RKO (cell line): ENCODE data around the gene PEX11G.
A peak's percentile ranks its signal among the peaks of the same experiment; 100 is the strongest.
"Not testable (repeated sequence)": the region's sequence is repeated elsewhere in the genome, so short reads cannot be mapped to it uniquely, and the experiment has no call there.

Experiments used
- DNase-seq: peaks from one replicate; pipeline ENCODE4 v3.0.0-alpha.2; 2016; ENCODE audit warnings: low spot score

Gene PEX11G

DNA sequence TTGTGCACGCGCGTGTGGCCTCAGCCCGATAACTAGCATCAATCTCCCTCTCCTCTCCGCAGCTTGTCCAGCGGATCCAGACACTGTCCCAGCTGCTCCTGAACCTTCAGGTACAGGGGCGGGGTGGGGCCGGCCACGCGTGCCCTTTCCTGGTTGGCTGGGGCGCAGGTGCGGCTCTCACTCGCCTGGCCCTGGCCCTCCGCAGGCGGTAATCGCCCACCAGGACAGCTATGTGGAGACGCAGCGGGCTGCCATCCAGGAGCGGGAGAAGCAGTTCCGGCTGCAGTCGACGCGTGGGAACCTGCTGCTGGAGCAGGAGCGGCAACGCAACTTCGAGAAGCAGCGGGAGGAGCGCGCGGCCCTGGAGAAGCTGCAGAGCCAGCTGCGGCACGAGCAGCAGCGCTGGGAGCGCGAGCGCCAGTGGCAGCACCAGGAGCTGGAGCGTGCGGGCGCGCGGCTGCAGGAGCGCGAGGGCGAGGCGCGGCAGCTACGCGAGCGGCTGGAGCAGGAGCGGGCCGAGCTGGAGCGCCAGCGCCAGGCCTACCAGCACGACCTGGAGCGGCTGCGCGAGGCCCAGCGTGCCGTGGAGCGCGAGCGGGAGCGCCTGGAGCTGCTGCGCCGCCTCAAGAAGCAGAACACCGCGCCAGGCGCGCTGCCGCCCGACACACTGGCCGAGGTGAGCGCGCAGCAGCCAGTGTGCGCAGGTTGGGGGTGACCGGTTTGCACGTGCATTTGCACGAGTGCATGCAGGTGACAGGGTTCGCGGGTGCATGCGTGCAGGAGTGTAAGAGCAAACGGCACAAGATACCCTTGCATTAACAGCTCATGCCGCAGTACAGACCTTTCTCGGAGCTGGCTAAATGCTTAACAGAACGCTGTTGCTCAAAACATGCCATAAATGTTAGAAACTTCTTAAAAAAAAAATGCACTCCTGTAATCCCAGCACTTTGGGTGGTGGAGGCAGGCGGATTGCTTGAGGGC, 21.5 kb downstream of the PEX11G start:
- no peak for DNase-seq

DNA sequence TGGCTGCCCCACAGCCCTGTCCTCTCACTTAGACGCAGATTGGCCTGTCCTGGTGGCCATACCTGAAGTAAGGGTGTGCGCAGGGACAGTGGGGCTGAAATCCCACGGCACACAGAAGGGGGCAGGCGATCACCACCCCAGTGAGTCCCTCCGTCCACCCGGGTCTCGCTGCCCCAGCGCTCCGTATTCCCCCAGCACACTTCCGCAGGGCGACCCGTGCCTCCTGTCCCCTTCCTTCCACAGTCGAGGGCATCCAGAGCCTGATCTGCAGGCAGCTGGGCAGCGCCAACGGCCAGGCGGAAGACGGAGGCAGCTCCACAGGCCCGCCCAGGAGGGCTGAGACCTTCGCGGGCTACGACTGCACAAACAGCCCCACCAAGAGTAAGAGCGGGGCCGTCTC, 25.3 kb downstream of the PEX11G start:
- DNase-seq, result no peak

DNA sequence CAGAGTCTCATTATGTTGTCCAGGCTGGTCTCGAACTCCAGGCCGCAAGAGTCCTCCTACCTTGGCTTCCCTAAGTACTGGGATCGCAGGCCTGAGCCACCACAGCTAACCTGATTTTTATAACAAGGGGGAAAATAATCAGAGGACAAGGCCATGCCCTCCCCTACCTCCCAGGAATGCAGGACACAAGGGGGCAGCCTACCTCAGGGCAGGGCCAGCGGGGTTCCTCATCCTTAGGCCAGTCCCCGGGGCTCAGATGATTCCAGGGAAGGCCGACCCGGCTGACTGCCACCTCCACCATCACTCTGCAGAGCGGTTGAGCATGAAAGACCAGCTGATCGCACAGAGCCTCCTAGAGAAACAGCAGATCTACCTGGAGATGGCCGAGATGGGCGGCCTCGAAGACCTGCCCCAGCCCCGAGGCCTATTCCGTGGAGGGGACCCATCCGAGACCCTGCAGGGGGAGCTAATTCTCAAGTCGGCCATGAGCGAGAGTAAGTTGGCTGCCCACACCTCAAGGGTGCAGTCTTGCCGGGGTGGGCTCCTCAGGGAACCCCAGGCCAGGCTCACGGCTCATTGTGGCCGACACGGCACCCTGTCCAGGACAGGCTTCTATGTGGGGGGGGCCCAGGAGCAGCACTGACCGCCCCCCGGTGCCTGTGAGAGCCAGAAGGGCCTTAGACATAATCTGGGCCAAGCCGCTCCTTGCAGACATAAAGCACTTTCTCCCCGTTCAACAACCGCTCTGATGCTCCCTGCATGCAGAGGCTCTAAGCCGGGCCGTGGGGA, 26.8 kb downstream of the PEX11G start:
- DNase-seq, result no peak

DNA sequence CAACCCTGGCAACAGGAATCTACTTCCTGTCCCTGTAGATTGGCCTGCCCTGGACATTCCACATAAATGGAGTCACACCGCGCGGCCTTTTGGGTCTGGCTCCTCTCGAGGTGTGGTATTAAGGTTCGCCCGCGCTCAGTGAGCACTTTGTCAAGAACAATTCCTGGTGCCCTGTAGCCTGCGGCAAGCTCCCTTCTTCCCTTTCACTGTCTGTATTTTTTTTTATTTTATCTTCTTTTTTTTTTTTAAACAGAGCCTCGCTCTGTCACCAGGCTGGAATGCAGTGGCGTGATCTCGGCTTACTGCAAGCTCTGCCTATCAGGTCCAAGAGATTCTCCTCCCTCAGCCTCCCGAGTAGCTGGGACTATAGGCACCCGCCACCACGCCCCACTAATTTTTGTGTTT, 28.3 kb downstream of the PEX11G start:
- no peak for DNase-seq

DNA sequence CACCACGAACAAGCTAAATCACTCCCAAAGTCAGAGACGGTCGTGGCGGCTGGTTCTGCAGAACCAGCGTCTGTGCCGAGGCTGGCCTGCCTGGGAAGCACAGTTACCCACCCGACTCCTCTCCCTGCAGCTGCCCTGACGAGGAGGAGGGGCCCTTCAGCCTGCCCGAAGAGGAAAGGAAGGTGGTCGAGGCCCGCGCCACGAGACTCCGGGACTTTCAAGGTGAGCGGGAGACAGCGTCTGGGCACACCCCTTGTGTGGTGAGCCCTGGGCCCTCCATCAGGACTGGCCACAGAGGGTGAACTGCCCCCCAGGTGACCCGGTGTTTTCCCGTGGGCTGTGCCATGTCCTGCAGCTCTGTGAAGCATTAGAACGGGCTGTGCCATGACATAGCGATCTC, 29.1 kb downstream of the PEX11G start:
- no peak for DNase-seq

DNA sequence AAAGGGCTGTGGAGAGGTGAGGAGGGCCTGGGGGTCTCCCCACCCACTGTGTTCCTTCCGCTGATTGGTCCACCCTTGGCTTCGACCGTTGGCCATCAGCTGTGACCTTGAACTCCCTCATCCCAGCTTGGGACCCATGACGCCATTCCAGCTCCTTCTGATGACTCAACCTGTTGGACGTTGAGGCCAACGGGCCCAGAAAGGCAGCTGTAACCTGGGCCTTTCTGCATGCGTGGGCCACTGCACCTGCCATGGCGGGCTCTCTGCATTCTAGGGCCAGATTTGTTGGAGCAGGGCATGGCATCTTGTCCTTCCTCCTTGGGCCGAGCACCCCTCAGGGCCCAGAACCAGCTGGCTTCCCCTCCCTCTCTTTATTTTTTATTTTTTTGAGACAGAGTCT, 30.2 kb downstream of the PEX11G start:
- DNase-seq, result no peak

DNA sequence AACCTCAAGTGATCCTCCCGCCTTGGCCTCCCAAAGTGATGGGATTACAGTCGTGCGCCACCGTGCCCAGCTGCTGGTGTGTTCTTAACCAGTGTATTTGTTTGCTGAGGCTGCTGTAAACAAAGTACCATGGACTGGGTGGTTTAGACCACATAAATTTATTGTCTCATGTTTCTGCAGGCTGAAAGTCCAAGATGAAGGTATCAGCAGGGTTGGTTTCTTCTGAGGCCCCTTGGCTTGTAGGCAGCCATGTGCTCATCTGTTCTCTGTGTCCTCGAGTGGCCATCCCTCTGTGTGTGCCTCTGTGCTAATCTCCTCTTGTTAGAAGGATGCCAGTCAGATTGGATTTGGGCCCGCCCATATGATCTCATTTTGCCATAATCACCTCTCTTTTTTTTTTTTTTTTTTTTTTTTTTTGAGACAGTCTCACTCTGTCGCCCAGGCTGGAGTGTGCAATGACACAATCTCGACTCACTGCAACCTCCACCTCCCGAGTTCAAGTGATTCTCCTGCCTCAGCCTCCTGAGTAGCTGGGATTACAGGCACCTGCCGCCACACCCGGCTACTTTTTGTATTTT, 31.8 kb downstream of the PEX11G start:
- peak; percentile 74 for DNase-seq

DNA sequence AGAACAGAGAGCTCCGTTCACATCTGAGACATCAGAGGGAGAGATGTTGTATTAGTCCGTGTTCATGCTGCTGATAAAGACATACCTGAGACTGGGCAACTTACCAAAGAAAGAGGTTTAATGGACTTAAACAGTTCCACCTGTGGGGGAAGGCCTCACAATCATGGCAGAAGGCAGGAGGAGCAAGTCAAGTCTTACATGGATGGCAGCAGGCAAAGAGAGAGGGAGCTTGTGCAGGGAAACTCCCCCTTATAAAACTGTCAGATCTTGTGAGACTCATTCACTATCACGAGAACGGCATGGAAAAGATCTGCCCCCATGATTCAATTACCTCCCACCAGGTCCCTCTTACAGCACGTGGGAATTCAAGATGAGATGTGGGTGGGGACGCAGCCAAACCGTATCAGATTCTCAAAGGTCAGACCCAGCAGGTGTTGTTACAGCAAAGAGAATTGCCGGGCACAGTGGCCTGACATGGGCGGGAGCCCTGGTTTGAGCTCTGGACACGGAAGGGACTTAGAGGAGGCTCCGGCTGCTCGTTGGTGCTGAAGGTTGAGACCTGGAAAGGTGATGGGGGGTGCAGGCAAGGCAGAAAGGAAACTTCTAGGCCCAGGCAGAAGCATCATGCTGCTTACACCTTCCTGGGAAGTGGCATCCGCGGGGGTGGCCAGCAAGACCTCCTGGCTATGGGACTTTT, 33.1 kb downstream of the PEX11G start:
- no peak for DNase-seq

DNA sequence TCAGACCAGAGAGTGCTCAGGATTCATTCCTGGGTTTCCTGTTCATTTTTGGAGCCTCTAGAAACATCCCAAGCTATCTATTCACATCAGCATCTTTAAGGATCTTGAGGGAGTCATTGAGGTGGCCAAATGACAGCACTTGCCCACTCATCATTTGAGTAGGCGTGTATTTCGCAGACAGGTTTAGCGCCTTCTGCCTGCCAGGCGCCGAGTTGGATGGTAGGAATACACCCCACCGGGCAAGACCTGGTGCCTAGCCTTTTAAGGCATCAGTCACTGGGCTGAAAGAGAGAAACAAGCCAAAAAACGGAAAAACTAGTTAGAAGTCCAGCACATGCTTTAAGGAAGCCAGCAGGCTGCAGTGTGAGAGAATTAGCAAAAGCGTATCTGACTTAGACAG, 33.8 kb downstream of the PEX11G start:
- DNase-seq, result no peak

DNA sequence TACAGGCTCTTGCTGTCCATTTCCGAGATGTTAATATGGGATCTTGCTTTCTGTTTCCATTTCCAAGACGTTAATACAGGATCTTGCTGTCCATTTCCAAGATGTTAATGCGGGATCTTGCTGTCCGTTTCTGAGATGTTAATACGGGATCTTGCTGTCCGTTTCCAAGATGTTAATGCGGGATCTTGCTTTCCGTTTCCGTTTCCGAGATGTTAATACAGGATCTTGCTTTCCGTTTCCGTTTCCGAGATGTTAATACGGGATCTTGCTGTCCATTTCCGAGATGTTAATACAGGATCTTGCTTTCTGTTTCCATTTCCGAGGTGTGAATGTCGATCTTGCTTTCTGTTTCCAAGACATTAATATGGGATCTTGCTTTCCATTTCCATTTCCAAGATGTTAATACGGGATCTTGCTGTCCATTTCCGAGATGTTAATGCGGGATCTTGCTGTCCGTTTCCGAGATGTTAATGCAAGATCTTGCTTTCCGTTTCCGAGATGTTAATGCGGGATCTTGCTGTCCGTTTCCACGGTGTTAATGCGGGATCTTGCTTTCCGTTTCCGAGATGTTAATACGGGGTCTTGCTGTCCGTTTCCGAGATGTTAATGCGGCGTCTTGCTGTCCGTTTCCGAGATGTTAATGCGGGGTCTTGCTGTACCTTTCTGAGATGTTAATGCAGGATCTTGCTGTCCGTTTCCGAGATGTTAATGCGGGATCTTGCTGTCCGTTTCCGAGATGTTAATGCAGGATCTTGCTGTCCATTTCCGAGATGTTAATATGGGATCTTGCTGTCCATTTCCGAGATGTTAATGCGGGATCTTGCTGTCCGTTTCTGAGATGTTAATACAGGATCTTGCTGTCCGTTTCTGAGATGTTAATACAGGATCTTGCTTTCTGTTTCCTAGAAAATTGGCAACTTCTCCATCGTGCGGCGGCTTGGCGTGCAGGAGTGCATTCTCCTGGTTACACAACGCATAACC, 38.3 kb downstream of the PEX11G start:
- DNase-seq, result peak; percentile 32

DNA sequence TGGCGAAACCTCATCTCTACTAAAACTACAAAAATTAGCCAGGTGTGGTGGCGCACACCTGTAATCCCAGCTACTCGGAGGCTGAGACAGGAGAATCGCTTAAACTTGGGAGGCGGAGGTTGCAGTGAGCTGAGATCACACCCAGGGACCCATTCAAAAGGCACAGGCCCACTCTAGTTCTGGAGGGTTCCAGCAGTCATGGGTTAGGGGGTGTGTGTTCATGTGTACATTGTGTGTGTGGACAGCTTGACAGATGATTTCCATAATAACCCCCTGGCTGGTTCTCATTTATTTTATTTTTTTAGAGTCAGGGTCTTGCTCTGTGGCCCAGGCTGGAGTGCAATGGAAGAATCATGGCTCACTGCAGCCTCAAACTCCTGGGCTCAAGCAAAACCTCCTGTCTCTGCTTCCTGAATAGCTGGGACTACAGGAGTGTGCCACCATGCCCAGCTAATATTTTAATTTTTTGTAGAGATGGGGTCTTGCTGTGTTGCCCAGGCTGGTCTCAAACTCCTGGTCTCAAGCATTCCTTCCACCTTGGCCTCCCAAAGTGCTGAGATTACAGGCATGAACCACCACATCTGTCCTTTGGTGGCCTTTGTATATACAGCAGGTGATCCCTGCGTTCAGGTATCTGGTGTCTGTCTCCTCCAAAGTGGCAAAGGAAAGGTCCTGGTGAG, 39.3 kb downstream of the PEX11G start:
- not testable (repeated sequence) for DNase-seq

DNA sequence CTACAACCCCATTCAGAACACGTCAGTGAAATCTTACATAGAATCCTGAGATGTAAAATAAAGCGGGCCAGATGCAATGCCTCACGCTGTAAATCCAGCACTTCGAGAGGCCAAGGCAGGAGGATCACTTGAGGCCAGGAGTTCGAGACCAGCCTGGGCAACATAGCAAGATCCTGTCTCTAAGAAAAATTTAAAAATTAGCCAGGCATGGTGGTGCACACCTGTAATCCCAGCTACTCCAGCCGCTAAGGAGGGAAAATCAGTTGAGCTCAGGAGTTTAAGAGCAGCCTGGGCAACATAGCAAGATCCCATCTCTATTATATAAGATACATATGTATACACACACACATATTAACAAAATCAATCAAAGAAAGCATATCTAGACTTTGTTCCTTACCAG, 41.2 kb downstream of the PEX11G start:
- DNase-seq, result no peak

DNA sequence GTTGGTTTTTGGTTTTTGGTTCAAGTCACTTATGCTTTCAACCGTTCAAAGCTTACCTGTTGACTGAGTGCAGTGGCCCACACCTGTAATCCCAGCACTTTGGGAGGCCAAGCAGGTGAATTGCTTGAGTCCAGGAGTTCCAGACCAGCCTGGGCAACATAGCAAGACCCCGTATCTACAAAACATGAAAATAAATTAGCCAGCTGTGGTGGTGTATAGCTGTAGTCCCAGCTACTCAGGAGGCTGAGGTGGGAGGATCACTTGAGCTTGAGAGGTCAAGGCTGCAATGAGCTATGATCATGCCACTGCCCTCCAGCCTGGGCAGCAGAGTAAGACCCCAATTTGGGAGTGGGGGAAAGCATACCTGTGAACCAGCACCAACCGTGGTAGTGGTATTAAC, 43.7 kb downstream of the PEX11G start:
- no peak for DNase-seq

DNA sequence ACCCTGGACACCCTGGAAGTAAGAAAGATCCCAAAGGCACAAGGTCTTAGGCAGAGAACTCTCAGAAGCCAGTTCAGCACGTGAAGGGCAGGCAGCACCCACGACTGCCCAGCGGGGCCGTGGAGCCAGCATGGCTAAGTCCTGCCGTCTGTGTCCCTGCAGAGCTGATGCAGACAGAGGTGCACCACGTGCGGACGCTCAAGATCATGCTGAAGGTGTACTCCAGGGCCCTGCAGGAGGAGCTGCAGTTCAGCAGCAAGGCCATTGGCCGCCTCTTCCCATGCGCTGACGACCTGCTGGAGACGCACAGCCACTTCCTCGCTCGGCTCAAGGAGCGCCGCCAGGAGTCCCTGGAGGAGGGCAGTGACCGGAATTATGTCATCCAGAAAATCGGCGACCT, 44.8 kb downstream of the PEX11G start:
- no peak for DNase-seq

DNA sequence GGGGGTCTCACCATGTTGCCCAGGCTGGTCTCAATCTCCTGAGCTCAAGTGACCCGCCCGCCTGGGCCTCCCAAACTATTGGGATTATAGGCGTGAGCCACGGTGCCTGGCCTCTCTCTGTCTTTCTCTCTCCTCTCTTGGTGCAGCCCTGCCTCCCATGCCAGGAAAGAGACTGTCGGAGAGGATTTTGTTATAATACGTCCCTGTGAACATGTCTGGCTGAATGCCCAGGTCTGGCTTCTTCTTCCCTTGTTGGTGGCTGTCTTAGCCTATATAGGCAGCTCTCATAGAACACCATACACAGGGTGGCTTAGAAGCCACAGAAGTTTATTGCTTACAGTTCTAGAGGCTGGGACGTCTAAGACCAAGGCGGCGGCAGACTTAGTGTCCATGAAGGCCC, 46.4 kb downstream of the PEX11G start:
- no peak for DNase-seq

DNA sequence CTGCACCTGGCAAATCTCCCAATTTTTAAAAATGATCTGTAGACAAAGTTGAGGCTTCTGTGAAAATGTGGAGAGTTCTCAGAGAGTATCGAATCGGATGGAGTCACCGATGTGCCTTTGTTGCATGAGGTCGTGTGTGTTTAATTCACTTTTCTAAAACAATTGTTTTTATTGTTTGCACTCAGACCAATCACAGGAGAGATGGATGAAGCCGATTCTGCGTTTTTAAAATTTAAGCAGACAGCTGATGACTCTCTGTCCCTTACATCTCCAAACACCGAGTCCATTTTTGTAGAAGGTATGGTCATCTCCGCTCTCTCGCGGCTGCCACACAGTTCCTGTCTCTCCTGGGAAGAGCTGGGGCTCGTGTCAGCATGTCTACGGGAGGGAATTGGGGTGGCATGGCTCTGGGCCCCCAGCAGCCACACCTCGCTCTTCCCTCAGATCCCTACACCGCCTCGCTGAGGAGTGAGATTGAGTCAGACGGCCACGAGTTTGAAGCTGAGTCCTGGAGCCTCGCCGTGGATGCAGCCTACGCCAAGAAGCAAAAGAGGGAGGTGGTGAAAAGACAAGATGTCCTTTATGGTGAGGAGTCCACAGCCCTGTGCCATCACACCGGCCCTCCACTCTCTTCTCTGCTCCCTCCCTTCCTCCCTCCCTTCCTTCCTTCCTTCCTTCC, 47.2 kb downstream of the PEX11G start:
- no peak for DNase-seq

DNA sequence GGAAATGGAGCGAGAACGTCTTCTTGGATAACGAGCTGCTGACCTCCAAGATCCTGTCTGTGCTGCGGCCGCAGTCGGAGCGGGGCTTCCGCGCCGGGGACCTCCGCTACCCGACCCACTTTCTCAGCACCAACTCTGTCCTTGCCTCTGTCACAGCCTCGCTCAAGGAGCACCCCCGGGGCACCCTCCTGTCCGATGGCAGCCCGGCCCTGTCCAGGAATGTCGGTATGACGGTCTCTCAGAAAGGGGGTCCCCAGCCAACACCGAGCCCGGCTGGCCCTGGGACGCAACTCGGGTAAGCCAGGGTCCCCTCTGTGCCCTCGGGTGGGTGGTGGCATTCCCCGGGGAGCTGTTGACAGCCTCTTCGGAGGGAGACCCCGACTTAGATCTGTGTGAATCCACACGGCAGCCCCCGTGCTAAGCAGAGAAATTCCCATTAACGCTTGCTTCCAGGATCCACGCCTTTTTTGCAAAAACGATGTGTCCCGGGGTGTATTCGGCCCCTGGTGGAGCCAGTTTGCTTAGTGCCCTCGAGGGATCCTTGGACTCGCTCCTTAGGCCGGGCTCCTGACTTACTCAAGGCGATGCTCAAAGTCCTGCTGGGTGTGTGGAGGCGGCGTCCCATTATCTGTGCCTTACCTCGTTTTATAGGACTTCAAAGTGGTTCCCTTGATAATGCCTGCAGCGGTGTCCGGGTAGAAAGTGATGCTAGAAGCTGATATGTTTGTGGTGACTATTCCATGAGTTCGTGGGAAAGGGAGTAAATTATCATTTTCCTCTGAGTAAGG, 48.5 kb downstream of the PEX11G start:
- no peak for DNase-seq

DNA sequence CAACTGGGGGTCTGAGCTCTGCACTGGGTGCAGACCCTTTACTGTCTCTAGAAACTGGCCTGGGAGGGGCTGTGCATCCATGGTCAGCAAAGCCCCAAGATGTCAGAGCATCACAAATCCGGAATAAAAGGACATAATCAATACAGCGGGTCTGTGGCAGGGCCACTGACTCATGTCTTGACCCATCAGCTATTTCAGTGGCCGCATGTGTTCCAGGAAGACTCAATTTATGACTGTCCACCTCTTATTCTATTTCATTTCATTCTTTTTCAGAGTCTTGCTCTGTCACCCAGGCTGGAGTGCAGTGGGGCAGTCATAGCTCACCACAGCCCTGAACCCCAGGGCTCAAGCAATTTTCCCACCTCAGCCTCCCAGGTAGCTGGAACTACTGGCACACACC, 53.2 kb downstream of the PEX11G start:
- DNase-seq, result no peak

DNA sequence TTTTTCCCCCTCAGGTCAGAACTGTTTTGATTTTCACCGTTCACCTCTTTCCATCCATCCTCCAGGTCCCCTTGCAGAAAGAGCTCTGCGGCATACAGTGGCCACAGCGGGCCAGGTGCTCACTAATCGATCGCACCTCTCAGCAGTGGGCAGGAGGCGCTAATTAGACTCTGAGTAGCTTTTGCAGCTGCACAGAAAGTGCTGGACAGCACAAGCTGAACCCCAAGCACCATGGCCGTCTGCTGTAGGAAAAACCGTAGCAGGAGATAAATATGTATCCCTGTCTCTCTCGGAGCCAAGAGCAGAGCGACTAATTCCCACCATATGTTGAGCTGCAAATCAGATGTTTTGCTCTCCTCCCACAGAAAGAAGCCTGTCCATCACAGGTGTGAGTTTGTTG, 54.4 kb downstream of the PEX11G start:
- DNase-seq, result no peak
